Uterus (tissue), 4 donors: ENCODE results near the gene SRBD1. TPM values are rescaled to one million over a fixed set of nuclear protein-coding genes. Genes with fewer than 3 reads are reported as not detected.

Source experiments
- DNase-seq, 2 donors: peaks; one replicate each; pipeline ENCODE4 v3.0.0-alpha.2; 2019 to 2020
- H3K27ac ChIP-seq, 2 donors: fragments of 200-600 bp; sonication (generic); 1 replicate in 1 of 2; 2 replicates in 1 of 2; pipeline ENCODE4 v1.5.1; 2016 to 2018
- H3K27me3 ChIP-seq, 2 donors: fragments of 200-600 bp; sonication (generic); one replicate each; pipeline ENCODE4 v1.5.1; 2018 to 2019; ENCODE audit warnings: control low read depth in 1 of 2
- H3K36me3 ChIP-seq, 2 donors: fragments of 200-600 bp; sonication (generic); one replicate each; pipeline ENCODE4 v1.5.1; 2019; ENCODE audit warnings: control low read depth in 1 of 2
- H3K4me1 ChIP-seq, 2 donors: fragments of 200-600 bp; sonication (generic); one replicate each; pipeline ENCODE4 v1.5.1; 2018 to 2019; ENCODE audit warnings: control low read depth in 1 of 2
- H3K4me3 ChIP-seq, 2 donors: fragments of 200-600 bp; sonication (generic); 1 replicate in 1 of 2; 2 replicates in 1 of 2; pipeline ENCODE4 v1.5.1; 2018 to 2019; ENCODE audit warnings: mild to moderate bottlenecking in 1 of 2
- H3K9me3 ChIP-seq, 2 donors: fragments of 200-600 bp; sonication (generic); one replicate each; pipeline ENCODE4 v1.5.1; 2019; ENCODE audit warnings: control low read depth in 1 of 2
- POLR2A ChIP-seq, 2 donors: fragments of 450-650 bp; IDR thresholded peaks; one replicate each; pipeline ENCODE4 v1.6.1; 2016; ENCODE audit warnings: antibody characterized with exemption in 2 of 2, mild to moderate bottlenecking in 1 of 2, moderate library complexity in 1 of 2
- intact Hi-C: fragments of 100-400 bp; cut with DNase I; formaldehyde crosslinking; loops from one replicate; pipeline ENCODE4 v1.15.1; 2023; ENCODE audit warnings: low total_unique reads
- total RNA-seq, 4 donors: library from RNA; depleted of rRNA in 3 of 4; stranded (reverse); fragments of >200 nt in 3 of 4; gene quantifications; one replicate each; pipeline versions ENCODE4 v1.1.0 to v1.2.4, GENCODE V29; 2014 to 2023
- TF ChIP-seq, protein P1 (sequence below), 4 experiments: fragments of 200-600 bp in 2 of 4; fragments of 450-650 bp in 2 of 4; sonication (generic) in 2 of 4; IDR thresholded peaks; one replicate each; pipeline ENCODE4 v1.5.1; 2016 to 2019; ENCODE audit warnings: antibody characterized with exemption in 4 of 4, mild to moderate bottlenecking in 2 of 4, moderate library complexity in 1 of 4
- donor health status: DM: yes; HTN: yes; CAD: no.

SRBD1 gene
- total RNA-seq, 4 donors from 2014 or later = 13.1 to 65.8 (median 34.0) TPM

DNA sequence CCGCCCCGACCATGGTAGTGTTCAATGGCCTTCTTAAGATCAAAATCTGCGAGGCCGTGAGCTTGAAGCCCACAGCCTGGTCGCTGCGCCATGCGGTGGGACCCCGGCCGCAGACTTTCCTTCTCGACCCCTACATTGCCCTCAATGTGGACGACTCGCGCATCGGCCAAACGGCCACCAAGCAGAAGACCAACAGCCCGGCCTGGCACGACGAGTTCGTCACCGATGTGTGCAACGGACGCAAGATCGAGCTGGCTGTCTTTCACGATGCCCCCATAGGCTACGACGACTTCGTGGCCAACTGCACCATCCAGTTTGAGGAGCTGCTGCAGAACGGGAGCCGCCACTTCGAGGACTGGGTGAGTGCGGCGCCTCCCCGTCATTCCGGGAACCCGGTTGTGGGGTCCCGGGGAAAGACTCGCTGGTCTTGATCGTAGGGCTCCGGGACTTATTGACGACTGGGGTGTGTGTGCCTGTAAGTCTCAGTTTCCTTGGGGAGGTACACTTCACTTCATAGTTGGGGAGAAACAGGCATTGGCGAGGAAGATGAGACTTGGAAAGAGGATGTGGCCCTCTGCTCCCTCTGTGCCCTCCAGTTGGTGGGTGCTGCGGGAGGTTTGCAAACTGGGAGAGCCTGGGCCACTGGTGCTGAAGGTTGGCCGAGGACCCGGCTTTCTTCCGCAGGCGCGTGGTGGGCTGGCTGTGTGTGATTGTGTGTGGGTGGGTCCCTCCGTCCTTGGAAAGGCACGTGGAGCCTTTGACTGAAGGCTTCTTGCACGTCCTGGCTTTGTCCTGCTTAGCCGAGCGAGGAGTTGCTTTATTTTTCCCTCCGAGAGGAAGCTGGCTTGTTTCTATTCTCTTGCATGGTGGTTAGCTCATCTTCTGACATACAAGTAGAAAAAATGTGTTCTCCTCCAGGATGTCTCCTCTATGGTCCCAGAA is 41.3 kb upstream of the SRBD1 start:
- Histone ChIP-seq H3K36me3 (no peaks in the 10 kb centered on the region), H3K4me1 (peaks cover 0 to 6% of the 10 kb centered on the region in 2 donors), H3K27me3 (no peaks in the 10 kb centered on the region), H3K27ac (peak overlapping the region; percentile 97 to 100), H3K4me3 (peak overlapping the region; percentile 66 to 93), H3K9me3 (no peaks in the 10 kb centered on the region)
- DNase-seq = peak; percentile 41 to 53
- TF ChIP-seq, protein P1, sequence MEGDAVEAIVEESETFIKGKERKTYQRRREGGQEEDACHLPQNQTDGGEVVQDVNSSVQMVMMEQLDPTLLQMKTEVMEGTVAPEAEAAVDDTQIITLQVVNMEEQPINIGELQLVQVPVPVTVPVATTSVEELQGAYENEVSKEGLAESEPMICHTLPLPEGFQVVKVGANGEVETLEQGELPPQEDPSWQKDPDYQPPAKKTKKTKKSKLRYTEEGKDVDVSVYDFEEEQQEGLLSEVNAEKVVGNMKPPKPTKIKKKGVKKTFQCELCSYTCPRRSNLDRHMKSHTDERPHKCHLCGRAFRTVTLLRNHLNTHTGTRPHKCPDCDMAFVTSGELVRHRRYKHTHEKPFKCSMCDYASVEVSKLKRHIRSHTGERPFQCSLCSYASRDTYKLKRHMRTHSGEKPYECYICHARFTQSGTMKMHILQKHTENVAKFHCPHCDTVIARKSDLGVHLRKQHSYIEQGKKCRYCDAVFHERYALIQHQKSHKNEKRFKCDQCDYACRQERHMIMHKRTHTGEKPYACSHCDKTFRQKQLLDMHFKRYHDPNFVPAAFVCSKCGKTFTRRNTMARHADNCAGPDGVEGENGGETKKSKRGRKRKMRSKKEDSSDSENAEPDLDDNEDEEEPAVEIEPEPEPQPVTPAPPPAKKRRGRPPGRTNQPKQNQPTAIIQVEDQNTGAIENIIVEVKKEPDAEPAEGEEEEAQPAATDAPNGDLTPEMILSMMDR (IDR thresholded peaks at IDR 0.05) = no peak
- TF ChIP-seq POLR2A (IDR thresholded peaks at IDR 0.05) = peak in 1 of 2 donors; percentile 4
- intact Hi-C loops = no loop called here

GRCh38 chr2:45651415-45652089 is 40.5 kb upstream of the SRBD1 start, which contains the start of gene PRKCE:
Gene PRKCE (plus strand): TSS chr2:45651675.
- intact Hi-C loops = no loop called here
- Histone ChIP-seq H3K4me3 (peak within 1 kb of the TSS; percentile 66 to 93), H3K27me3 (no peaks in the 10 kb centered on the region), H3K4me1 (peaks cover 0 to 6% of the 10 kb centered on the region in 2 donors), H3K27ac (peak within 1 kb of the TSS; percentile 97 to 100), H3K36me3 (no peaks in the 10 kb centered on the region), H3K9me3 (no peaks in the 10 kb centered on the region)
- peak; percentile 74 to 76 for DNase-seq
- TF ChIP-seq, protein P1 (IDR thresholded peaks at IDR 0.05) = no peak
- no peak for TF ChIP-seq POLR2A (IDR thresholded peaks at IDR 0.05)

GRCh38 chr2:45650851-45651414 is 39.9 kb upstream of the SRBD1 start:
- H3K4me3 ChIP-seq = peak overlapping the region; percentile 66 to 93
- peak; percentile 96 to 97 for DNase-seq
- H3K9me3 ChIP-seq = no peaks in the 10 kb centered on the region
- H3K4me1 ChIP-seq = peaks cover 0 to 6% of the 10 kb centered on the region in 2 donors
- intact Hi-C loops = no loop called here
- no peaks in the 10 kb centered on the region for H3K27me3 ChIP-seq
- no peaks in the 10 kb centered on the region for H3K36me3 ChIP-seq
- TF ChIP-seq, protein P1 (IDR thresholded peaks at IDR 0.05) = peak; percentile 19 to 86 (median 57)
- TF ChIP-seq POLR2A (IDR thresholded peaks at IDR 0.05) = peak; percentile 98
- H3K27ac ChIP-seq = peak overlapping the region; percentile 97 to 100

DNA sequence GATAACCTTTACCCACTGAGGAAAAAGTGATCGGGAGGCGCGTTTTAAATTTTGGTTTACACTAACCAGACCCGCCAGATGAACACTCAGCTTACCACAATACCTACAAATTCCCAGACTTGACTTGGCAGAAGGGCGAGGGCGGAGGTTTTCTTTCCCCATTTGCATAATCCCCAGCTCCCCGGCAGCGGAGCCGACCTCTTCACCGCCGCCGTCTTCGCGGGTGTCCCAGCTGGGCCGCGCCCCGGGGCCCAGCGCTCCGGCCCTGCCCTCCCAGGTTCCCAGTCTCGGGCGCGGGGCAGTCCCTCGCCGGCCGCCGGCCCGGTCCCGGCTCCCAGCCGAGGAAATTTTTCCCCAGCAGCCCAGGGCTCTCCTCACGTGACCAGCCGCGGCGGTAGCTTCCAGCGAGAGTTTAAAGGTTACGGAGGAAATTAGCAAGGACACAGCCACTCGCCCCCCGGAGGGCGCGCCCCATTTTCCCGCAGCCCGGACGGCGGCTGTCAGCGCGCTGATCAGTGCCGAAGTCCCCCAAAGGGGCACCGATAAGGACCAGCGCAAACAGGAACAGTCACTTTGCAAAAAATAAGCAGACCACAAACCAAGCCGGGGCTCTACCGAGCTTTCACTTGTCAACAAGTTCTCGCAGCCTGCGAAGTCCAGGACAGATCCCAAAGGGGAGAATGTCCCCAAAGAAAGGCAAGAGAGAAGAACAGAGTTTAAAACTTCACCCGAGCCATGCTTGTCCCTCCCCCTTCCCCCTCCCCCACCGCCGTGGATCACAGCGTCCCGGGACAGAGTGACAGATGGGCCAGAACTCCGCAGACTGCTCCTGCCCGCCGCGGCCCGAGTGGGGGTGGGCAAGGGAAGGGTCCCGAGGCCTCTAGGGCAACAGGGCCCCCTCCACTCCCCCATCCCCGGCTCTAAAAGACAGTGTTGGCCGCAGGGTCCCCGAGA is 39.1 kb upstream of the SRBD1 start:
- Histone ChIP-seq H3K4me3 (peak overlapping the region; percentile 66 to 93), H3K27ac (peak overlapping the region; percentile 97 to 100), H3K9me3 (no peaks in the 10 kb centered on the region), H3K4me1 (peaks cover 0 to 6% of the 10 kb centered on the region in 2 donors), H3K36me3 (no peaks in the 10 kb centered on the region), H3K27me3 (no peaks in the 10 kb centered on the region)
- intact Hi-C loops = no loop called here
- TF ChIP-seq, protein P1 (IDR thresholded peaks at IDR 0.05) = no peak
- TF ChIP-seq POLR2A (IDR thresholded peaks at IDR 0.05) = peak in 1 of 2 donors; percentile 38
- peak; percentile 74 to 82 for DNase-seq
